Umbilical cord (tissue), 1 donor: ENCODE data around the gene KHDC3L. TPM values are rescaled to one million over a fixed set of nuclear protein-coding genes. Genes with fewer than 3 reads are reported as not detected.

Experiments
- total RNA-seq: library from RNA; depleted of rRNA; stranded (reverse); fragments of >200 nt; gene quantifications from one replicate; pipeline ENCODE4 v1.2.3, GENCODE V29; 2014; ENCODE audit warnings: low replicate concordance; ENCODE audit not compliant: insufficient read depth

The KHDC3L gene
- total RNA-seq, 1 donor from 2014 or later: not detected

Other genes starting within 250 kb of the KHDC3L start
- not detected for gene KHDC1L, start 137.2 kb upstream of the KHDC3L start, total RNA-seq
- gene KHDC1, start 99.5 kb upstream of the KHDC3L start, total RNA-seq: 8.9 TPM
- gene DPPA5, start 8.4 kb upstream of the KHDC3L start, total RNA-seq: not detected
- not detected for gene OOEP, start 7.2 kb downstream of the KHDC3L start, total RNA-seq
- gene DDX43, start 32.2 kb downstream of the KHDC3L start, total RNA-seq: 2.6 TPM
- gene CGAS, start 89.6 kb downstream of the KHDC3L start, total RNA-seq: 13.0 TPM
- gene MTO1, start 99.1 kb downstream of the KHDC3L start, total RNA-seq: 18.5 TPM
- 18,956 TPM for gene EEF1A1, start 158.4 kb downstream of the KHDC3L start, total RNA-seq